Measurements from ENCODE around the gene HDAC4. TPM values are rescaled to one million over a fixed set of nuclear protein-coding genes. Genes with fewer than 3 reads are reported as not detected.
A peak's percentile ranks its signal among the peaks of the same experiment; 100 is the strongest.

Gene HDAC4
- total and polyA plus RNA-seq, 2 of the 4 experiments (the other 2 are of a cell fraction), result 4.1 to 7.2 TPM

DNA sequence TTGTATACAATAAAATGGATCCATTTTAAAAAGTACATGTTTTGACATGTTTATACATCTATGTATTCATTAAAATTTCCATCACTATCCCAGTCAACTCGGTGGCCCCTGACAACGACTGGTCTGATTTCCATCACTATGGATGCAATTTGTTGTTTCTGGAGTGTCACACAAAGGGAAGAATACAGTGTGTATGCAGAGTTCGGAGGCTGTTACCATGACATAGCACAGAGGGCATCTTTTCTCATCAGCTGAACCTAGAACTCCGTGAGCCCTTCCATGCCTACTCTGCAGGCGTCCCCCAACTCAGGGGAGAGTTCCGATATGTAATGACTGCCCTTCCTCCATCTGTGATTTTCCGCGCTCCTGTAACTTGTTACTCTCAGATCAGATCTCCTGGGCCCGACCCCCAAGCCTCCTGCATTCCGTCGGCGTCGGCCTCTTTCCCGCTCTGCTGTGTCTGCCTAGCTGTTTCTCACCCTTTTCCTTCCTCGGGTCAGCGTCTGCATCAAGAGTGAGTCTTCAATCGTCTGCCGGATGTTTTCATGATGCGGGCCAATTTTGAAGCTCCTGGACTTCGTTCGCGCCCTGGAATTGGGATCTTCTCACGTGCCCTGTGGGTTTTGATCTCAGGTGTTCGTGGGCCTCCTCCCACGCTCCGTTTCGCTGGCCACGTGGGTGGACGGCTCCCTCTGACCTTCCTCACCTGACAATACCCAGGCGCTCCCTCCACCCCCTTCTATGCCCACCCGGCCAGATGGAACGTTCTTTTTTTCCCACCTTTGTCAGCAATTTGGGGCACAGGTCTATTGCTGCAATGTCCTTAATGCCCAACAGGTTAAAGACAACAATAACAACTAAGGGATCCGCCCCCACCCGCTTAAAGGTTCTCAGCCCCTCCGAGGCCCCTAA, 391.9 kb downstream of the HDAC4 start:
- in situ Hi-C loops (cut with MboI; ENCODE audit: low sequenced_read_pairs), result loop anchor here (10.0 kb wide), 1 partner anchor 644 kb away; no protein-coding TSS in a partner anchor
- dilution Hi-C loops (cut with HindIII; ENCODE audit: low sequenced_read_pairs, unreplicated experiment), result no loop called here
- intact Hi-C loops (cut with micrococcal nuclease), result loop anchor here (10.0 kb wide), 2 partner anchors 284 to 494 kb away; no protein-coding TSS in a partner anchor
- TF ChIP-seq POLR2A (IDR thresholded peaks at IDR 0.05; ENCODE audit: low read depth, low read length) (no peak), BHLHE40 (IDR thresholded peaks at IDR 0.05; ENCODE audit: low read depth, low read length) (no peak), MXI1 (IDR thresholded peaks at IDR 0.05; ENCODE audit: borderline replicate concordance, low read depth, low read length) (no peak), MAFK (IDR thresholded peaks at IDR 0.05; ENCODE audit: low read depth, low read length) (no peak), SMC3 (IDR thresholded peaks at IDR 0.05; ENCODE audit: low read depth, low read length) (no peak), NFE2L2 (IDR thresholded peaks at IDR 0.05; ENCODE audit: low read depth, low read length) (no peak), FOS (IDR thresholded peaks at IDR 0.05; ENCODE audit: low read depth, low read length) (no peak), RFX5 (IDR thresholded peaks at IDR 0.05; ENCODE audit: low read depth, low read length) (no peak), MAZ (IDR thresholded peaks at IDR 0.05; ENCODE audit: borderline replicate concordance, low read depth, low read length) (no peak), RCOR1 (IDR thresholded peaks at IDR 0.05; ENCODE audit: insufficient replicate concordance, low read length) (no peak), CHD1 (IDR thresholded peaks at IDR 0.05; ENCODE audit: low read depth, low read length) (no peak), CEBPB (IDR thresholded peaks at IDR 0.05; ENCODE audit: low read depth, low read length) (no peak)
- TF ChIP-seq, protein P1, sequence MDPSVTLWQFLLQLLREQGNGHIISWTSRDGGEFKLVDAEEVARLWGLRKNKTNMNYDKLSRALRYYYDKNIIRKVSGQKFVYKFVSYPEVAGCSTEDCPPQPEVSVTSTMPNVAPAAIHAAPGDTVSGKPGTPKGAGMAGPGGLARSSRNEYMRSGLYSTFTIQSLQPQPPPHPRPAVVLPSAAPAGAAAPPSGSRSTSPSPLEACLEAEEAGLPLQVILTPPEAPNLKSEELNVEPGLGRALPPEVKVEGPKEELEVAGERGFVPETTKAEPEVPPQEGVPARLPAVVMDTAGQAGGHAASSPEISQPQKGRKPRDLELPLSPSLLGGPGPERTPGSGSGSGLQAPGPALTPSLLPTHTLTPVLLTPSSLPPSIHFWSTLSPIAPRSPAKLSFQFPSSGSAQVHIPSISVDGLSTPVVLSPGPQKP (IDR thresholded peaks at IDR 0.05; ENCODE audit: borderline replicate concordance, low read depth, low read length), result no peak
- TF ChIP-seq, protein P2, sequence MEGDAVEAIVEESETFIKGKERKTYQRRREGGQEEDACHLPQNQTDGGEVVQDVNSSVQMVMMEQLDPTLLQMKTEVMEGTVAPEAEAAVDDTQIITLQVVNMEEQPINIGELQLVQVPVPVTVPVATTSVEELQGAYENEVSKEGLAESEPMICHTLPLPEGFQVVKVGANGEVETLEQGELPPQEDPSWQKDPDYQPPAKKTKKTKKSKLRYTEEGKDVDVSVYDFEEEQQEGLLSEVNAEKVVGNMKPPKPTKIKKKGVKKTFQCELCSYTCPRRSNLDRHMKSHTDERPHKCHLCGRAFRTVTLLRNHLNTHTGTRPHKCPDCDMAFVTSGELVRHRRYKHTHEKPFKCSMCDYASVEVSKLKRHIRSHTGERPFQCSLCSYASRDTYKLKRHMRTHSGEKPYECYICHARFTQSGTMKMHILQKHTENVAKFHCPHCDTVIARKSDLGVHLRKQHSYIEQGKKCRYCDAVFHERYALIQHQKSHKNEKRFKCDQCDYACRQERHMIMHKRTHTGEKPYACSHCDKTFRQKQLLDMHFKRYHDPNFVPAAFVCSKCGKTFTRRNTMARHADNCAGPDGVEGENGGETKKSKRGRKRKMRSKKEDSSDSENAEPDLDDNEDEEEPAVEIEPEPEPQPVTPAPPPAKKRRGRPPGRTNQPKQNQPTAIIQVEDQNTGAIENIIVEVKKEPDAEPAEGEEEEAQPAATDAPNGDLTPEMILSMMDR (conservative IDR thresholded peaks at IDR 0.05; ENCODE audit: low read depth, low read length), result no peak

More for the DNA sequence above, 391.9 kb downstream of the HDAC4 start:
- DNase-seq (no peak), ATAC-seq (ENCODE audit: low read depth) (no peak)
- Histone ChIP-seq H3K9me1 (ENCODE audit: insufficient read depth, low read length) (no peaks in the 10 kb centered on the region), H2BK5ac (ENCODE audit: low read depth, low read length, poor library complexity, severe bottlenecking) (no peak overlapping the region), H2BK15ac (ENCODE audit: low read depth, low read length) (no peak overlapping the region), H3K4ac (ENCODE audit: low read depth, low read length) (no peak overlapping the region), H4K8ac (ENCODE audit: low read depth in 2 of 2, low read length in 2 of 2) (no peak overlapping the region), H3K4me2 (ENCODE audit: low read depth, low read length) (no peak overlapping the region), H2AFZ (replicated peaks; ENCODE audit: low read length, poor library complexity) (no peak overlapping the region), H2AK5ac (ENCODE audit: low read depth, low read length) (no peak overlapping the region), H4K20me1 (ENCODE audit: insufficient read depth, low read length) (no peaks in the 10 kb centered on the region), H3K56ac (ENCODE audit: extremely low read depth, insufficient read depth, low read length) (no peak overlapping the region), H3K27me3 (ENCODE audit: control insufficient read depth, insufficient read depth, low read length) (peaks cover 65% of the 10 kb centered on the region), H4K91ac (ENCODE audit: insufficient read depth, low read depth, low read length) (no peak overlapping the region), H2BK20ac (ENCODE audit: low read depth, low read length) (no peak overlapping the region), H4K5ac (ENCODE audit: low read depth, low read length) (no peak overlapping the region), H3K9me3 (ENCODE audit: control insufficient read depth, insufficient read depth, low read length) (peaks cover 4% of the 10 kb centered on the region; the same call in 1 of the 2 replicates), H3K4me1 (ENCODE audit: control insufficient read depth, insufficient read depth, low read length) (no peaks in the 10 kb centered on the region), H3K14ac (replicated peaks; ENCODE audit: low read depth, low read length) (no peak overlapping the region), H3K23ac (ENCODE audit: low read depth, low read length) (no peak overlapping the region), H3K27ac (ENCODE audit: insufficient read depth, low read length) (no peak overlapping the region), H2AK9ac (replicated peaks; ENCODE audit: low read depth, low read length, poor library complexity) (peak overlapping the region; percentile 28), H2BK120ac (ENCODE audit: low read depth, low read length) (no peak overlapping the region), H3K4me3 (ENCODE audit: insufficient read depth, low read depth, low read length) (no peak overlapping the region), H3K9ac (ENCODE audit: low read depth, low read length) (no peak overlapping the region), H3K18ac (ENCODE audit: low read depth, low read length) (no peak overlapping the region), H3K36me3 (ENCODE audit: control insufficient read depth, insufficient read depth, low read length) (no peaks in the 10 kb centered on the region), H3K79me1 (ENCODE audit: low read depth in 1 of 2, low read length in 2 of 2) (no peaks in the 10 kb centered on the region)
- no TSS peak for BruUV-seq (replicated peaks)
- 84% methylated on average over 30 of the region's 35 CpGs; no CpG with 5 or more reads in 1 of the 2 experiments for WGBS, 2 experiments (ENCODE audit: extremely low coverage in 2 of 2, insufficient read length in 1 of 2)
- CTCF ChIA-PET, result no interaction called here
- POLR2A ChIA-PET (ENCODE audit: unreplicated experiment), result no interaction called here

Data from IMR-90 (cell line).